Bronchial epithelial cell (primary cell): Measurements from ENCODE around the gene SHISAL1. TPM values are rescaled to one million over a fixed set of nuclear protein-coding genes. Genes with fewer than 3 reads are reported as not detected.
"Not testable (repeated sequence)": the region's sequence is repeated elsewhere in the genome, so short reads cannot be mapped to it uniquely, and the experiment has no call there.

Experiments
- DNase-seq: peaks from one replicate; pipeline ENCODE4 v3.0.0-alpha.2; 2010; ENCODE audit warnings: low read depth
- FAIRE-seq: peaks from 2 replicates; lab custom pipeline; 2011; peaks lifted over from hg19 to GRCh38; lab: Jason Lieb, UNC
- H3K27me3 ChIP-seq: 2 replicates; pipeline ENCODE4 v1.5.1; 2011; ENCODE audit warnings: low read length; ENCODE audit not compliant: control insufficient read depth, insufficient read depth
- H3K36me3 ChIP-seq: 2 replicates; pipeline ENCODE4 v1.5.1; 2011; ENCODE audit warnings: low read length; ENCODE audit not compliant: control insufficient read depth, insufficient read depth
- H3K4me3 ChIP-seq: 2 replicates; pipeline ENCODE4 v1.5.1; 2011; ENCODE audit warnings: mild to moderate bottlenecking, low read depth, low read length, control low read depth
- CTCF ChIP-seq: IDR thresholded peaks from 2 replicates; pipeline ENCODE4 v1.5.1; 2011; ENCODE audit warnings: mild to moderate bottlenecking, moderate library complexity, low read length, control low read depth, inconsistent platforms; ENCODE audit not compliant: insufficient read depth, severe bottlenecking
- total RNA-seq: library from RNA; depleted of rRNA; stranded (reverse); fragments of >200 nt; gene quantifications from 2 replicates; pipeline ENCODE4 v1.2.1, GENCODE V29; 2014

The SHISAL1 gene
- total RNA-seq, 1 donor from 2014 or later: 0.26 TPM

- FAIRE-seq (peak; percentile 47), DNase-seq (no peak)
- no peak overlapping the region for H3K4me3 ChIP-seq
- no peaks in the 10 kb centered on the region for H3K36me3 ChIP-seq
- no peak for TF ChIP-seq CTCF
- peaks cover 21% of the 10 kb centered on the region for H3K27me3 ChIP-seq
Measured at GRCh38 chr22:44328762-44329161, 16.0 kb upstream of the SHISAL1 start.

- H3K36me3 ChIP-seq: no peaks in the 10 kb centered on the region
- no peak overlapping the region for H3K4me3 ChIP-seq
- TF ChIP-seq CTCF: no peak
- DNase-seq (no peak), FAIRE-seq (no peak)
- H3K27me3 ChIP-seq: peaks cover 18% of the 10 kb centered on the region
Measured at GRCh38 chr22:44328326-44328725, 15.6 kb upstream of the SHISAL1 start.

- no peak for TF ChIP-seq CTCF
- Histone ChIP-seq H3K4me3 (peak overlapping the region; percentile 43), H3K36me3 (no peaks in the 10 kb centered on the region), H3K27me3 (peaks cover 17% of the 10 kb centered on the region)
- FAIRE-seq (no peak), DNase-seq (no peak)
Measured at GRCh38 chr22:44326491-44326885, 13.7 kb upstream of the SHISAL1 start.

GRCh38 chr22:44325718-44326490 is 13.2 kb upstream of the SHISAL1 start:
- TF ChIP-seq CTCF: peak; percentile 10
- FAIRE-seq: no peak
- Histone ChIP-seq H3K36me3 (no peaks in the 10 kb centered on the region), H3K4me3 (peak overlapping the region; percentile 43), H3K27me3 (peaks cover 18% of the 10 kb centered on the region)
- DNase-seq: peak; percentile 13

- not testable (repeated sequence) for H3K4me3 ChIP-seq, H3K27me3 ChIP-seq, DNase-seq, H3K36me3 ChIP-seq
- FAIRE-seq: peak; percentile 47
Measured at GRCh38 chr22:44323140-44323790, 10.5 kb upstream of the SHISAL1 start.

GRCh38 chr22:44319685-44320084 is 6.9 kb upstream of the SHISAL1 start:
- FAIRE-seq: no peak
- no peak for DNase-seq
- no peaks in the 10 kb centered on the region for H3K36me3 ChIP-seq
- H3K27me3 ChIP-seq: peaks cover 4% of the 10 kb centered on the region
- no peak overlapping the region for H3K4me3 ChIP-seq
- no peak for TF ChIP-seq CTCF
